Fibroblast of lung (primary cell): ENCODE results near the gene WRAP73.

Experiments
- EZH2 ChIP-seq: IDR thresholded peaks from 2 replicates; pipeline ENCODE4 v1.5.1; 2012; ENCODE audit warnings: low read length, control low read depth, mild to moderate bottlenecking; ENCODE audit errors: missing control alignments
- TF ChIP-seq, protein P1 (sequence below), 2 donors: IDR thresholded peaks in 1 of 2; conservative IDR thresholded peaks in 1 of 2; 1 replicate in 1 of 2; 2 replicates in 1 of 2; pipeline ENCODE4 v1.5.1; 2011 to 2012; ENCODE audit warnings: low read length in 2 of 2, control low read depth in 1 of 2, inconsistent platforms in 1 of 2, low read depth in 1 of 2, mild to moderate bottlenecking in 1 of 2

DNA sequence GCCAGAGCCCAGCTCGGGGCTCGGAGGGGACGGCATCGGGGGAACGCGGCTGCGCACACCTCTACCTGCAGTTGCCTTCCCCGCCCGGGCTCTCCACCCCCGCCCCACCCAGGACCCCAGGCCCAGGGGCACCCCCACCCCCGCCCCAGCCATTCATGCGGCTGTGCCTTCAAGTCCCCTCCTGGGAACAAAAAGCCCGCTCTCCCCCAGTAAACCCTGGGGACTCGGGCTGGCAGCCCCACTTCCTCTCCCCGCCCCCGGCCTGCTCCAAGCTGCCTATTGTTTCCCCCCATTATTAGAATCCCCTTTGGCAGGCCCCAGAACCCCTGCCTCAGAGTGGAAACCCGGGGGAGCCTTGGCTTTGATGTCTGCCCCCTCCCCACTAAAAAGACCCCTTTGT is 56.6 kb downstream of the WRAP73 start:
- TF ChIP-seq, protein P1, sequence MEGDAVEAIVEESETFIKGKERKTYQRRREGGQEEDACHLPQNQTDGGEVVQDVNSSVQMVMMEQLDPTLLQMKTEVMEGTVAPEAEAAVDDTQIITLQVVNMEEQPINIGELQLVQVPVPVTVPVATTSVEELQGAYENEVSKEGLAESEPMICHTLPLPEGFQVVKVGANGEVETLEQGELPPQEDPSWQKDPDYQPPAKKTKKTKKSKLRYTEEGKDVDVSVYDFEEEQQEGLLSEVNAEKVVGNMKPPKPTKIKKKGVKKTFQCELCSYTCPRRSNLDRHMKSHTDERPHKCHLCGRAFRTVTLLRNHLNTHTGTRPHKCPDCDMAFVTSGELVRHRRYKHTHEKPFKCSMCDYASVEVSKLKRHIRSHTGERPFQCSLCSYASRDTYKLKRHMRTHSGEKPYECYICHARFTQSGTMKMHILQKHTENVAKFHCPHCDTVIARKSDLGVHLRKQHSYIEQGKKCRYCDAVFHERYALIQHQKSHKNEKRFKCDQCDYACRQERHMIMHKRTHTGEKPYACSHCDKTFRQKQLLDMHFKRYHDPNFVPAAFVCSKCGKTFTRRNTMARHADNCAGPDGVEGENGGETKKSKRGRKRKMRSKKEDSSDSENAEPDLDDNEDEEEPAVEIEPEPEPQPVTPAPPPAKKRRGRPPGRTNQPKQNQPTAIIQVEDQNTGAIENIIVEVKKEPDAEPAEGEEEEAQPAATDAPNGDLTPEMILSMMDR (conservative IDR thresholded peaks at IDR 0.05 in 1 of 2, IDR thresholded peaks at IDR 0.05 in 1 of 2; ENCODE audit: low read depth in 1 of 2, low read length in 2 of 2): no peak
- TF ChIP-seq EZH2: no peak
